HL-60 (cell line): ENCODE measurements around the gene ABCC4.

Experiments
- DNase-seq, 2 experiments: peaks; one replicate each; pipeline ENCODE4 v3.0.0-alpha.2; 2010 to 2020; ENCODE audit warnings: low read depth in 1 of 2, low spot score in 1 of 2
- H3K27ac ChIP-seq: fragments of 250-450 bp; sonication (Bioruptor Pico); replicated peaks from 2 replicates; pipeline ENCODE4 v1.5.1; 2020; ENCODE audit warnings: mild to moderate bottlenecking, moderate library complexity
- H3K27me3 ChIP-seq: fragments of 250-450 bp; sonication (Bioruptor Pico); 2 replicates; pipeline ENCODE4 v1.5.1; 2021; ENCODE audit warnings: mild to moderate bottlenecking, moderate library complexity; ENCODE audit not compliant: insufficient read depth, poor library complexity, severe bottlenecking
- H3K4me3 ChIP-seq: replicated peaks from 2 replicates; pipeline ENCODE4 v1.5.1; 2011; ENCODE audit warnings: mild to moderate bottlenecking, control low read depth, low read length; ENCODE audit not compliant: insufficient read depth
- CTCF ChIP-seq: IDR thresholded peaks from one replicate; pipeline ENCODE4 v1.5.1; 2011; ENCODE audit warnings: low read length, control low read depth, inconsistent platforms; ENCODE audit not compliant: insufficient read depth
- GABPA ChIP-seq: IDR thresholded peaks from 2 replicates; pipeline ENCODE4 v1.6.1; 2012; ENCODE audit warnings: low read depth
- POLR2AphosphoS5 ChIP-seq: IDR thresholded peaks from 2 replicates; pipeline ENCODE4 v1.6.1; 2012; ENCODE audit warnings: low read depth
- REST ChIP-seq: IDR thresholded peaks from 2 replicates; pipeline ENCODE4 v1.6.1; 2012; ENCODE audit warnings: low read depth; ENCODE audit not compliant: insufficient replicate concordance
- SPI1 ChIP-seq: IDR thresholded peaks from 2 replicates; pipeline ENCODE4 v1.6.1; 2012; ENCODE audit warnings: low read depth, mild to moderate bottlenecking, borderline replicate concordance

ABCC4 gene

GRCh38 chr13:95246292-95247082 lies 54.8 kb downstream of the ABCC4 start:
- H3K27me3 ChIP-seq: no peaks in the 10 kb centered on the region
- H3K27ac ChIP-seq: peak overlapping the region; percentile 8; the same call in 1 of the 2 replicates
- peak in 1 of 2 experiments; percentile 54 for DNase-seq

GRCh38 chr13:95245071-95245470 lies 56.2 kb downstream of the ABCC4 start:
- H3K27me3 ChIP-seq: no peaks in the 10 kb centered on the region
- no peak for DNase-seq
- H3K27ac ChIP-seq: no peak overlapping the region
- TF ChIP-seq REST (no peak), GABPA (no peak), CTCF (no peak), POLR2AphosphoS5 (no peak), SPI1 (no peak)
- no peak overlapping the region for H3K4me3 ChIP-seq

More at GRCh38 chr13:95246292-95247082, 54.8 kb downstream of the ABCC4 start:
- no peak for TF ChIP-seq POLR2AphosphoS5
- TF ChIP-seq REST: no peak
- TF ChIP-seq CTCF: no peak
- no peak for TF ChIP-seq GABPA
- peak; percentile 47; the same call in 1 of the 2 replicates for TF ChIP-seq SPI1
- H3K4me3 ChIP-seq: no peak overlapping the region

- H3K27ac ChIP-seq: no peak overlapping the region
- no peak for DNase-seq
- H3K4me3 ChIP-seq: no peak overlapping the region
- TF ChIP-seq GABPA (no peak), REST (no peak), CTCF (no peak), SPI1 (no peak), POLR2AphosphoS5 (no peak)
- H3K27me3 ChIP-seq: no peaks in the 10 kb centered on the region
Measured at GRCh38 chr13:95243207-95243606, 58.0 kb downstream of the ABCC4 start.
